ENCODE data around the gene CPLX1.

Gene CPLX1

GRCh38 chr4:814312-814850, 11.5 kb downstream of the CPLX1 start:
- Histone ChIP-seq H3K79me2 (ENCODE audit: insufficient read depth, low read length) (no peaks in the 10 kb centered on the region), H3K9me2 (replicated peaks; ENCODE audit: low read depth, low read length) (no peaks in the 10 kb centered on the region), H3K4me3 (ENCODE audit: low read length, poor library complexity, severe bottlenecking) (no peak overlapping the region), H3K36me3 (ENCODE audit: insufficient read depth, low read length) (no peaks in the 10 kb centered on the region), H3F3A (ENCODE audit: low read depth) (no peaks in the 10 kb centered on the region), H3K4me1 (ENCODE audit: insufficient read depth, low read length, poor library complexity, severe bottlenecking) (peaks cover 4% of the 10 kb centered on the region), H3K4me2 (ENCODE audit: low read depth, low read length, poor library complexity, severe bottlenecking) (no peak overlapping the region), H4K20me1 (ENCODE audit: insufficient read depth, low read length, poor library complexity, severe bottlenecking) (no peaks in the 10 kb centered on the region), H3K9me3 (ENCODE audit: insufficient read depth, low read depth, low read length) (no peaks in the 10 kb centered on the region), H3K9ac (ENCODE audit: low read depth, low read length, poor library complexity, severe bottlenecking) (no peak overlapping the region), H3K27me3 (ENCODE audit: insufficient read depth, low read length, poor library complexity, severe bottlenecking) (no peaks in the 10 kb centered on the region), H2AFZ (ENCODE audit: low read length) (no peak overlapping the region)
- TF ChIP-seq, protein P1, sequence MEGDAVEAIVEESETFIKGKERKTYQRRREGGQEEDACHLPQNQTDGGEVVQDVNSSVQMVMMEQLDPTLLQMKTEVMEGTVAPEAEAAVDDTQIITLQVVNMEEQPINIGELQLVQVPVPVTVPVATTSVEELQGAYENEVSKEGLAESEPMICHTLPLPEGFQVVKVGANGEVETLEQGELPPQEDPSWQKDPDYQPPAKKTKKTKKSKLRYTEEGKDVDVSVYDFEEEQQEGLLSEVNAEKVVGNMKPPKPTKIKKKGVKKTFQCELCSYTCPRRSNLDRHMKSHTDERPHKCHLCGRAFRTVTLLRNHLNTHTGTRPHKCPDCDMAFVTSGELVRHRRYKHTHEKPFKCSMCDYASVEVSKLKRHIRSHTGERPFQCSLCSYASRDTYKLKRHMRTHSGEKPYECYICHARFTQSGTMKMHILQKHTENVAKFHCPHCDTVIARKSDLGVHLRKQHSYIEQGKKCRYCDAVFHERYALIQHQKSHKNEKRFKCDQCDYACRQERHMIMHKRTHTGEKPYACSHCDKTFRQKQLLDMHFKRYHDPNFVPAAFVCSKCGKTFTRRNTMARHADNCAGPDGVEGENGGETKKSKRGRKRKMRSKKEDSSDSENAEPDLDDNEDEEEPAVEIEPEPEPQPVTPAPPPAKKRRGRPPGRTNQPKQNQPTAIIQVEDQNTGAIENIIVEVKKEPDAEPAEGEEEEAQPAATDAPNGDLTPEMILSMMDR (conservative IDR thresholded peaks at IDR 0.05; ENCODE audit: low read length), result no peak
- TF ChIP-seq EZH2phosphoT487 (IDR thresholded peaks at IDR 0.05; ENCODE audit: borderline replicate concordance), result no peak

GRCh38 chr4:813900-814299, 12.0 kb downstream of the CPLX1 start:
- no peaks in the 10 kb centered on the region for H3K27me3 ChIP-seq (ENCODE audit: insufficient read depth, low read length, poor library complexity, severe bottlenecking)
- no peak overlapping the region for H3K4me3 ChIP-seq (ENCODE audit: low read length, poor library complexity, severe bottlenecking)
- no peak overlapping the region for H3K4me2 ChIP-seq (ENCODE audit: low read depth, low read length, poor library complexity, severe bottlenecking)
- no peaks in the 10 kb centered on the region for H3K79me2 ChIP-seq (ENCODE audit: insufficient read depth, low read length)
- H3K9me3 ChIP-seq (ENCODE audit: insufficient read depth, low read depth, low read length), result no peaks in the 10 kb centered on the region
- H3K4me1 ChIP-seq (ENCODE audit: insufficient read depth, low read length, poor library complexity, severe bottlenecking), result peaks cover 9% of the 10 kb centered on the region
- no peaks in the 10 kb centered on the region for H3K36me3 ChIP-seq (ENCODE audit: insufficient read depth, low read length)
- H2AFZ ChIP-seq (ENCODE audit: low read length), result no peak overlapping the region
- H3K9me2 ChIP-seq (replicated peaks; ENCODE audit: low read depth, low read length), result no peaks in the 10 kb centered on the region
- TF ChIP-seq, protein P1 (conservative IDR thresholded peaks at IDR 0.05; ENCODE audit: low read length), result no peak
- TF ChIP-seq EZH2phosphoT487 (IDR thresholded peaks at IDR 0.05; ENCODE audit: borderline replicate concordance), result no peak
- no peaks in the 10 kb centered on the region for H3F3A ChIP-seq (ENCODE audit: low read depth)
- no peak overlapping the region for H3K9ac ChIP-seq (ENCODE audit: low read depth, low read length, poor library complexity, severe bottlenecking)
- no peaks in the 10 kb centered on the region for H4K20me1 ChIP-seq (ENCODE audit: insufficient read depth, low read length, poor library complexity, severe bottlenecking)

DNA sequence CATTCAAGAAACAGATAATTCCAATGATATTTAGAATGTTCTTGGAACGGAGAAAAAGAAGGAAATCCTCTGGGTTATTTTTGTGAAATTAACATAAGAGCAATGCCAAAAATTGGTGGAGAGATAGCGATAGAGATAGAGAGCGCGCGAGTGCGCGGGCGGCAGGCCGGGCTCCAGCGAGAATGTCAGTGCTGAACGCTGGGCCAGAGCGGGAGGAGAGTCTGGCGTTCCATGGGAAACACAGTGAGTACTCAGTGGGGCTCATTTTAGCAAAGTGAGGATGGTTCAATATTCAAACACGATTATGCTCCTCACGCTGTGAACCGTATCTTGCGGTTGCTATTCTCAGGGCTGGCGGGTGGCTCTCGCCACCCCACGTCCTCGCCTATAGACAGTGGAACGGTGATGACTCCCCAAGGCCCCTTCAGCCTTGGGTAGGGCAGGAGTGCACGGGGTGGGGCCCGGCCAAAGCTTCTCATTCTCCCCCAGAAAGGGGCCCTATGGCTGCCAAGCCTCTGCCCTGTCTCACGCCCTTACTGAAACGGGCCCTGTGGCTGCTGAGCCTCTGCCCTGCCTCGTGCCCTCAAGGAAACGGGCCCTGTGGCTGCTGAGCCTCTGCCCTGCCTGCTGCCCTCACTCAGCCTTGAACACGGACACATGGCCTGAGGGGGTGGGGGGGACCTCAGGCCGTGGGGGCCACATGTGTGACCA, 16.9 kb downstream of the CPLX1 start:
- TF ChIP-seq EZH2phosphoT487 (IDR thresholded peaks at IDR 0.05; ENCODE audit: borderline replicate concordance), result no peak
- TF ChIP-seq, protein P1 (conservative IDR thresholded peaks at IDR 0.05; ENCODE audit: low read length), result no peak
- no peaks in the 10 kb centered on the region for H3K27me3 ChIP-seq (ENCODE audit: insufficient read depth, low read length, poor library complexity, severe bottlenecking)
- H3F3A ChIP-seq (ENCODE audit: low read depth), result no peaks in the 10 kb centered on the region
- no peaks in the 10 kb centered on the region for H3K9me2 ChIP-seq (replicated peaks; ENCODE audit: low read depth, low read length)
- no peaks in the 10 kb centered on the region for H4K20me1 ChIP-seq (ENCODE audit: insufficient read depth, low read length, poor library complexity, severe bottlenecking)
- H3K9me3 ChIP-seq (ENCODE audit: insufficient read depth, low read depth, low read length), result no peaks in the 10 kb centered on the region
- peak overlapping the region; percentile 36 for H3K9ac ChIP-seq (ENCODE audit: low read depth, low read length, poor library complexity, severe bottlenecking)
- peak overlapping the region; percentile 58 for H3K4me2 ChIP-seq (ENCODE audit: low read depth, low read length, poor library complexity, severe bottlenecking)
- peaks cover 17% of the 10 kb centered on the region for H3K4me1 ChIP-seq (ENCODE audit: insufficient read depth, low read length, poor library complexity, severe bottlenecking)
- H3K36me3 ChIP-seq (ENCODE audit: insufficient read depth, low read length), result no peaks in the 10 kb centered on the region
- no peaks in the 10 kb centered on the region for H3K79me2 ChIP-seq (ENCODE audit: insufficient read depth, low read length)
- H2AFZ ChIP-seq (ENCODE audit: low read length), result no peak overlapping the region
- peak overlapping the region; percentile 57 for H3K4me3 ChIP-seq (ENCODE audit: low read length, poor library complexity, severe bottlenecking)
